Memory B cell (primary cell): ENCODE data around the gene TP53BP2.
"Not testable (repeated sequence)": the region's sequence is repeated elsewhere in the genome, so short reads cannot be mapped to it uniquely, and the experiment has no call there.

Source experiments
- ATAC-seq: fragments of 150-1000 bp; cut with Tn5 transposase; 2 replicates; pipeline ENCODE4 v1.10.0; 2021; ENCODE audit warnings: low read depth, mild to moderate bottlenecking, moderate library complexity
- DNase-seq, 2 donors: peaks; one replicate each; pipeline ENCODE4 v3.0.0; 2022; ENCODE audit warnings: low spot score in 2 of 2
- H3K27ac Mint-ChIP-seq: one replicate; pipeline ENCODE4 v1.8.0; 2022; ENCODE audit warnings: mild to moderate bottlenecking, moderate library complexity, mixed read lengths
- H3K27me3 Mint-ChIP-seq: one replicate; pipeline ENCODE4 v1.8.0; 2022; ENCODE audit warnings: mixed read lengths
- H3K36me3 Mint-ChIP-seq: one replicate; pipeline ENCODE4 v1.8.0; 2022; ENCODE audit warnings: mild to moderate bottlenecking, mixed read lengths
- H3K4me1 Mint-ChIP-seq: one replicate; pipeline ENCODE4 v1.8.0; 2022; ENCODE audit warnings: mixed read lengths
- H3K4me3 Mint-ChIP-seq: one replicate; pipeline ENCODE4 v1.8.0; 2022; ENCODE audit warnings: mild to moderate bottlenecking, moderate library complexity, mixed read lengths
- H3K9me3 Mint-ChIP-seq: one replicate; pipeline ENCODE4 v1.8.0; 2022; ENCODE audit warnings: mixed read lengths

TP53BP2 gene

GRCh38 chr1:223751696-223752095, 94.1 kb downstream of the TP53BP2 start:
- peaks cover 17% of the 10 kb centered on the region for H3K4me1 Mint-ChIP-seq
- ATAC-seq = no peak
- H3K9me3 Mint-ChIP-seq = no peaks in the 10 kb centered on the region
- no peak overlapping the region for H3K4me3 Mint-ChIP-seq
- no peak for DNase-seq
- no peak overlapping the region for H3K27ac Mint-ChIP-seq
- H3K36me3 Mint-ChIP-seq = peaks cover 38% of the 10 kb centered on the region
- H3K27me3 Mint-ChIP-seq = no peaks in the 10 kb centered on the region

GRCh38 chr1:223750730-223751570, 94.8 kb downstream of the TP53BP2 start:
- Mint-ChIP-seq H3K4me1 (peaks cover 17% of the 10 kb centered on the region), H3K4me3 (no peak overlapping the region), H3K9me3 (no peaks in the 10 kb centered on the region), H3K27me3 (no peaks in the 10 kb centered on the region), H3K27ac (no peak overlapping the region), H3K36me3 (peaks cover 38% of the 10 kb centered on the region)
- no peak for ATAC-seq
- DNase-seq = no peak

- H3K4me1 Mint-ChIP-seq = peaks cover 17% of the 10 kb centered on the region
- H3K9me3 Mint-ChIP-seq = no peaks in the 10 kb centered on the region
- DNase-seq (peak; percentile 64 to 70), ATAC-seq (peak; percentile 88)
- H3K4me3 Mint-ChIP-seq = peak overlapping the region; percentile 88
- no peaks in the 10 kb centered on the region for H3K27me3 Mint-ChIP-seq
- H3K36me3 Mint-ChIP-seq = peaks cover 31% of the 10 kb centered on the region
- H3K27ac Mint-ChIP-seq = peak overlapping the region; percentile 24
Observed at GRCh38 chr1:223748773-223749733, 96.7 kb downstream of the TP53BP2 start.

- Mint-ChIP-seq H3K27ac (no peak overlapping the region), H3K36me3 (peaks cover 29% of the 10 kb centered on the region), H3K4me3 (peak overlapping the region; percentile 88), H3K9me3 (no peaks in the 10 kb centered on the region), H3K27me3 (no peaks in the 10 kb centered on the region), H3K4me1 (peaks cover 17% of the 10 kb centered on the region)
- DNase-seq (peak in 1 of 2 donors; percentile 12), ATAC-seq (peak; percentile 50)
Observed at GRCh38 chr1:223748405-223748772, 97.4 kb downstream of the TP53BP2 start.

GRCh38 chr1:223747838-223748335, 97.9 kb downstream of the TP53BP2 start:
- peaks cover 27% of the 10 kb centered on the region for H3K36me3 Mint-ChIP-seq
- DNase-seq (no peak), ATAC-seq (no peak)
- peak overlapping the region; percentile 4 for H3K27ac Mint-ChIP-seq
- H3K27me3 Mint-ChIP-seq = no peaks in the 10 kb centered on the region
- no peaks in the 10 kb centered on the region for H3K9me3 Mint-ChIP-seq
- peak overlapping the region; percentile 88 for H3K4me3 Mint-ChIP-seq
- peaks cover 20% of the 10 kb centered on the region for H3K4me1 Mint-ChIP-seq

GRCh38 chr1:223745731-223746130, 100.0 kb downstream of the TP53BP2 start:
- Mint-ChIP-seq H3K27ac (no peak overlapping the region), H3K9me3 (no peaks in the 10 kb centered on the region), H3K4me1 (peaks cover 20% of the 10 kb centered on the region), H3K27me3 (no peaks in the 10 kb centered on the region), H3K36me3 (peaks cover 18% of the 10 kb centered on the region), H3K4me3 (no peak overlapping the region)
- ATAC-seq = no peak
- DNase-seq = no peak

GRCh38 chr1:223742856-223743517, 102.8 kb downstream of the TP53BP2 start:
- Mint-ChIP-seq H3K9me3 (no peaks in the 10 kb centered on the region), H3K4me1 (peaks cover 13% of the 10 kb centered on the region), H3K36me3 (peaks cover 10% of the 10 kb centered on the region), H3K4me3 (no peak overlapping the region), H3K27me3 (no peaks in the 10 kb centered on the region), H3K27ac (peak overlapping the region; percentile 33)
- ATAC-seq (no peak), DNase-seq (no peak)

GRCh38 chr1:223741861-223742260, 103.9 kb downstream of the TP53BP2 start:
- Mint-ChIP-seq H3K4me1 (peaks cover 5% of the 10 kb centered on the region), H3K4me3 (no peak overlapping the region), H3K9me3 (no peaks in the 10 kb centered on the region), H3K27me3 (no peaks in the 10 kb centered on the region), H3K27ac (no peak overlapping the region), H3K36me3 (peaks cover 7% of the 10 kb centered on the region)
- DNase-seq (no peak), ATAC-seq (no peak)

- not testable (repeated sequence) for H3K27ac Mint-ChIP-seq, H3K9me3 Mint-ChIP-seq, DNase-seq, H3K36me3 Mint-ChIP-seq, ATAC-seq, H3K4me3 Mint-ChIP-seq, H3K27me3 Mint-ChIP-seq, H3K4me1 Mint-ChIP-seq
Observed at GRCh38 chr1:223740038-223740736, 105.6 kb downstream of the TP53BP2 start.

GRCh38 chr1:223739366-223740037, 106.2 kb downstream of the TP53BP2 start:
- Mint-ChIP-seq H3K36me3 (peaks cover 7% of the 10 kb centered on the region), H3K9me3 (no peaks in the 10 kb centered on the region), H3K27me3 (no peaks in the 10 kb centered on the region), H3K4me1 (peaks cover 8% of the 10 kb centered on the region), H3K4me3 (no peak overlapping the region), H3K27ac (no peak overlapping the region)
- no peak for DNase-seq
- no peak for ATAC-seq

GRCh38 chr1:223738465-223739365, 107.0 kb downstream of the TP53BP2 start:
- Mint-ChIP-seq H3K9me3 (no peaks in the 10 kb centered on the region), H3K27ac (peak overlapping the region; percentile 58), H3K4me1 (peaks cover 11% of the 10 kb centered on the region), H3K4me3 (no peak overlapping the region), H3K27me3 (no peaks in the 10 kb centered on the region), H3K36me3 (peaks cover 9% of the 10 kb centered on the region)
- ATAC-seq (no peak), DNase-seq (no peak)

GRCh38 chr1:223737342-223737741, 108.4 kb downstream of the TP53BP2 start:
- Mint-ChIP-seq H3K36me3 (peaks cover 6% of the 10 kb centered on the region), H3K9me3 (no peaks in the 10 kb centered on the region), H3K27ac (no peak overlapping the region), H3K4me1 (peaks cover 8% of the 10 kb centered on the region), H3K27me3 (no peaks in the 10 kb centered on the region), H3K4me3 (no peak overlapping the region)
- DNase-seq = no peak
- no peak for ATAC-seq
